Ectodermal cell (in vitro differentiated cells): ENCODE data around the gene SV2B. TPM values are rescaled to one million over a fixed set of nuclear protein-coding genes. Genes with fewer than 3 reads are reported as not detected.
A peak's percentile ranks its signal among the peaks of the same experiment; 100 is the strongest.

ENCODE experiments used
- H3K27ac ChIP-seq: 2 replicates; pipeline ENCODE4 v1.7.0; 2013; ENCODE audit warnings: mild to moderate bottlenecking, low read depth, low read length; ENCODE audit not compliant: insufficient read depth, poor library complexity, severe bottlenecking
- H3K27me3 ChIP-seq: 2 replicates; pipeline ENCODE4 v1.7.0; 2013; ENCODE audit warnings: mild to moderate bottlenecking, low read length; ENCODE audit not compliant: insufficient read depth, control insufficient read depth, poor library complexity, severe bottlenecking
- H3K36me3 ChIP-seq: one replicate; pipeline ENCODE4 v1.7.0; 2013; ENCODE audit warnings: low read length; ENCODE audit not compliant: control insufficient read depth, insufficient read depth
- H3K4me1 ChIP-seq: one replicate; pipeline ENCODE4 v1.7.0; 2013; ENCODE audit warnings: low read length; ENCODE audit not compliant: control insufficient read depth, insufficient read depth
- H3K4me3 ChIP-seq: 2 replicates; pipeline ENCODE4 v1.7.0; 2013; ENCODE audit warnings: low read depth, low read length, control low read depth; ENCODE audit not compliant: insufficient read depth
- H3K9me3 ChIP-seq: 2 replicates; pipeline ENCODE4 v1.7.0; 2013; ENCODE audit warnings: mild to moderate bottlenecking, low read length, moderate library complexity; ENCODE audit not compliant: control insufficient read depth
- WGBS, 2 experiments: methylation state at CpG; one replicate each; pipeline ENCODE4 v1.1.7; 2013; ENCODE audit warnings: missing lambda C conversion rate in 2 of 2; 5-methylcytosine and 5-hydroxymethylcytosine counted together
- polyA plus RNA-seq, 4 experiments: library from polyadenylated mRNA; stranded (reverse); fragments of 50-300 nt; gene quantifications; one replicate each; pipeline ENCODE4 v1.2.3, GENCODE V29; 2013

The SV2B gene, protein sequence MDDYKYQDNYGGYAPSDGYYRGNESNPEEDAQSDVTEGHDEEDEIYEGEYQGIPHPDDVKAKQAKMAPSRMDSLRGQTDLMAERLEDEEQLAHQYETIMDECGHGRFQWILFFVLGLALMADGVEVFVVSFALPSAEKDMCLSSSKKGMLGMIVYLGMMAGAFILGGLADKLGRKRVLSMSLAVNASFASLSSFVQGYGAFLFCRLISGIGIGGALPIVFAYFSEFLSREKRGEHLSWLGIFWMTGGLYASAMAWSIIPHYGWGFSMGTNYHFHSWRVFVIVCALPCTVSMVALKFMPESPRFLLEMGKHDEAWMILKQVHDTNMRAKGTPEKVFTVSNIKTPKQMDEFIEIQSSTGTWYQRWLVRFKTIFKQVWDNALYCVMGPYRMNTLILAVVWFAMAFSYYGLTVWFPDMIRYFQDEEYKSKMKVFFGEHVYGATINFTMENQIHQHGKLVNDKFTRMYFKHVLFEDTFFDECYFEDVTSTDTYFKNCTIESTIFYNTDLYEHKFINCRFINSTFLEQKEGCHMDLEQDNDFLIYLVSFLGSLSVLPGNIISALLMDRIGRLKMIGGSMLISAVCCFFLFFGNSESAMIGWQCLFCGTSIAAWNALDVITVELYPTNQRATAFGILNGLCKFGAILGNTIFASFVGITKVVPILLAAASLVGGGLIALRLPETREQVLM
- 0.31 TPM for polyA plus RNA-seq (2013, experiment 1 of 4)
- polyA plus RNA-seq (2013, experiment 2 of 4) = 0.21 TPM
- polyA plus RNA-seq (2013, experiment 3 of 4) = 0.11 TPM
- 0.20 TPM for polyA plus RNA-seq (2013, experiment 4 of 4)

DNA sequence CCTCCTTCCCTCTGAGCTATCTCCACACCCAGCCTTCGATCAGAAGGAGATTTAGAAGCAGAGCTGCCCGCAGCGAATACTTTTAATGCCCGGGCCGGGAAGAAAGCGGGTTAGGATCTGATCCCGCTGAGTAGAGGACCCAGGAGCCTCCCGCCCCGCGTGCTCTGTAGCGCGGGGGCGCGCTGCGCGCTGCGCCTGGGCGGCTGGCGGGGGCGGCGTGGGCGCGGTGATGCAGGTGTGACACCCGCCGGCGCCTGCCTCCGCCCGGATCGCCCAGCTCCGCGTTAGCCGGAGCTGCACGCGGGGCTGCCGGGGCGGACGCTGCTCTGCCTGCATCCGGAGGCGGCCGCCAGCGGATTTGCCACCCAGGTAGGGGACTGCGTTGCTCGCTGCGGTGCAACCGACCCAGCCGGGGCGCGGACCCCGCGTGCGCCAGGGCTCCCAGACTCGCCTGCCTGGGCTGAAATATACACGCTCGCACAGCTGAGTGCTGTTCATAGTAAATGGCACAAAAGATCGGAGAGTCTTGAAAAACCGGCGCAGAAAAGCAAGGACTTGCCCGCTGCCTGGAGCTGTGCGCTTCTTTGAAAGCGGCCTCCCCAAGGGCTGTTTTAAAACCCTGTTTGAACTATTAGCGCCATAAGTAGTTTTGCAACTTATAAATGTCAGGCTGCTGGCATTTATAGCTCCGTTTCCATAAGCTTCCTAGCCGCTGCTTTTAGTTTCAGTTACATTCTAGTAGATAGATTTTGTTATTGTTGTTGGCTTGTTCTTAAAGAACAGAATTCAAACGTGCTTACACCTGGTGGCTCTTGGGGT lies at the start of gene SV2B:
SV2B (plus strand) TSS at position 263 of the 819 bp plus-strand sequence. CDS start 126,007 bp downstream, outside the sequence.
- Histone ChIP-seq H3K36me3 (no peaks in the 10 kb centered on the region), H3K4me1 (peaks cover 11% of the 10 kb centered on the region), H3K4me3 (peak within 1 kb of the TSS; percentile 43), H3K27ac (no peak within 1 kb of the TSS), H3K27me3 (peaks cover 79% of the 10 kb centered on the region), H3K9me3 (no peaks in the 10 kb centered on the region)
- WGBS, 2 experiments = 1 to 2% methylated on average over 64 of the region's 64 CpGs

GRCh38 chr15:91051248-91051647 lies 48.8 kb upstream of the SV2B start:
- H3K9me3 ChIP-seq = no peaks in the 10 kb centered on the region
- WGBS, 2 experiments = 58 to 67% methylated on average over 5 to 7 of the region's 8 CpGs

GRCh38 chr15:91054816-91055215 lies 45.2 kb upstream of the SV2B start:
- Histone ChIP-seq H3K4me1 (no peaks in the 10 kb centered on the region), H3K27ac (no peak overlapping the region), H3K27me3 (peaks cover 21% of the 10 kb centered on the region), H3K4me3 (no peak overlapping the region), H3K36me3 (no peaks in the 10 kb centered on the region), H3K9me3 (no peaks in the 10 kb centered on the region)
- 69 to 88% methylated on average over 2 of the region's 2 CpGs for WGBS, 2 experiments

More at GRCh38 chr15:91051248-91051647, 48.8 kb upstream of the SV2B start:
- no peaks in the 10 kb centered on the region for H3K36me3 ChIP-seq
- no peak overlapping the region for H3K27ac ChIP-seq
- H3K4me1 ChIP-seq = no peaks in the 10 kb centered on the region
- no peak overlapping the region for H3K4me3 ChIP-seq
- H3K27me3 ChIP-seq = peaks cover 26% of the 10 kb centered on the region

- WGBS, 2 experiments = 34 to 35% methylated on average over 11 of the region's 11 CpGs
- H3K36me3 ChIP-seq = no peaks in the 10 kb centered on the region
- H3K27me3 ChIP-seq = peaks cover 21% of the 10 kb centered on the region
- no peaks in the 10 kb centered on the region for H3K9me3 ChIP-seq
- no peak overlapping the region for H3K4me3 ChIP-seq
- no peak overlapping the region for H3K27ac ChIP-seq
- H3K4me1 ChIP-seq = no peaks in the 10 kb centered on the region
Observed at GRCh38 chr15:91055548-91056331, 44.3 kb upstream of the SV2B start.

GRCh38 chr15:91061230-91061629 lies 38.8 kb upstream of the SV2B start:
- no peaks in the 10 kb centered on the region for H3K9me3 ChIP-seq
- H3K36me3 ChIP-seq = no peaks in the 10 kb centered on the region
- no peaks in the 10 kb centered on the region for H3K4me1 ChIP-seq
- H3K4me3 ChIP-seq = no peak overlapping the region
- no peak overlapping the region for H3K27ac ChIP-seq
- WGBS, 2 experiments = 84 to 97% methylated on average over 1 to 2 of the region's 2 CpGs
- peaks cover 5% of the 10 kb centered on the region for H3K27me3 ChIP-seq

DNA sequence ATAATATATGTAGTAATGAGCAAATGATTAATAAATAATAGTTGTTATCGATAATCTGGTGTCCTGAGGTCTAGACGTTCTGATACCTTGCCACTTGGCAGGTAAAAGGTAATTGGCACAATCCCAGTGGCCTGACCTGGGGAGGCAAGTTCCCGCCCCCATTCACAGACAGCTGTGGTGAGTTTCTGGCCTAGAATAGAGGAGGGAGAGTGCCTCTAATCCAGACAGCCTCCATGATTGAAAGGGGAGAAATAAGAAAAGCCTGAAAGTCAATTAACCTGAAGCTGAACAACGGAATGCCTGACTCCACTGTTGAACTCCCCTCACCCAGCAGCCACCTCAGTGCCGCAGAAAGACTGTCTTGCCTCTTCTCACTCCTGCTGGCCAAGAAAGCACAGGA lies 38.1 kb upstream of the SV2B start:
- Histone ChIP-seq H3K27ac (no peak overlapping the region), H3K4me3 (no peak overlapping the region), H3K27me3 (no peaks in the 10 kb centered on the region), H3K36me3 (no peaks in the 10 kb centered on the region), H3K4me1 (no peaks in the 10 kb centered on the region), H3K9me3 (no peaks in the 10 kb centered on the region)
- 82 to 85% methylated on average over 5 of the region's 5 CpGs for WGBS, 2 experiments

GRCh38 chr15:91065505-91065904 lies 34.6 kb upstream of the SV2B start:
- H3K36me3 ChIP-seq = no peaks in the 10 kb centered on the region
- H3K4me3 ChIP-seq = no peak overlapping the region
- H3K27ac ChIP-seq = no peak overlapping the region
- H3K4me1 ChIP-seq = no peaks in the 10 kb centered on the region
- 95 to 97% methylated on average over 2 of the region's 2 CpGs for WGBS, 2 experiments
- H3K27me3 ChIP-seq = no peaks in the 10 kb centered on the region
- H3K9me3 ChIP-seq = no peaks in the 10 kb centered on the region

DNA sequence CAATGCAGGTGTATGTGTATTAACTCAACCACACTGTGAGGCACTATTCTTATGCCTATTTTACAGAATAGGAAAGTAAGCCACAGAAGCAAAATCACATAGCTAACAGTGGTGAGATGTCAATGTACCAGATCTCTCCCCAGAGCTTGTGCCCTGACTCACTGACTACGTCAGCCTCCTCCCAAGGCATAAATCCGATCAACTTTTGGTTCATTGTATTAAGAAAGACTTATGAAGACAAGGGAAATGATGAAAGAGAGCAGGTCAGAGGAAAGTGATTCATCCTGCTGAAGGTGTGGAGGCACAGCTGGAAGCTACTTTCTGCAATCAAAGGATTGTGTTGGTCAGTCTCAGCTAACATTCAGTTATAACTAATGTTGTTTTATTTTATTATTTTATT lies 33.0 kb upstream of the SV2B start:
- H3K36me3 ChIP-seq = no peaks in the 10 kb centered on the region
- no peaks in the 10 kb centered on the region for H3K4me1 ChIP-seq
- WGBS, 2 experiments = 97 to 98% methylated on average over 2 of the region's 2 CpGs
- H3K9me3 ChIP-seq = no peaks in the 10 kb centered on the region
- no peak overlapping the region for H3K4me3 ChIP-seq
- H3K27me3 ChIP-seq = no peaks in the 10 kb centered on the region
- H3K27ac ChIP-seq = no peak overlapping the region

- WGBS, 2 experiments = 94 to 98% methylated on average over 2 of the region's 2 CpGs
- no peak overlapping the region for H3K4me3 ChIP-seq
- no peak overlapping the region for H3K27ac ChIP-seq
- no peaks in the 10 kb centered on the region for H3K36me3 ChIP-seq
- H3K9me3 ChIP-seq = no peaks in the 10 kb centered on the region
- H3K27me3 ChIP-seq = no peaks in the 10 kb centered on the region
- H3K4me1 ChIP-seq = no peaks in the 10 kb centered on the region
Observed at GRCh38 chr15:91068436-91068835, 31.6 kb upstream of the SV2B start.
